DMS114 treated with DMSO at 0.1 percent for 48 hours (cell line): Measurements from ENCODE around the gene CLEC2D.
"Not testable (repeated sequence)": the region's sequence is repeated elsewhere in the genome, so short reads cannot be mapped to it uniquely, and the experiment has no call there.

ENCODE experiments used
- DNase-seq: peaks from one replicate; lab custom pipeline; 2025; ENCODE audit not compliant: unreplicated experiment; lab: John Stamatoyannopoulos, UW

Gene CLEC2D

GRCh38 chr12:9699269-9699897 lies 29.9 kb downstream of the CLEC2D start:
- no peak for DNase-seq

- no peak for DNase-seq
These were observed 30.5 kb downstream of the CLEC2D start for GRCh38 chr12:9699898-9700605.

DNA sequence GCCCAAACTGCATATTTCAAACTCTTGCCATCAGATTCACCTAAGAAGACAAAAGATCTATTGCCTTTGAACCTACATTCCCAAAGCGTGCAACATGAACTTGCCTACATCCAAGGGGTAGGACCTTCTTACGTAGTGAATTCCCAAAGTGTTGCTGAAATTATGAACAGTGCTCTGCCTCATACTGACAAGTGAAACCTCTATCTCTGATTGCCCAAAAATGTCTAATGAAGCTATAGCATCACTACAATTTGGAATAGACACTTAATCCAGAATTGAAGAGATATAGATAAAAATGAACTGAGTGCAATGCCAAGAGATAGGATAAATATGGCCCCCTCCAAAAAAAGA lies 31.1 kb downstream of the CLEC2D start:
- no peak for DNase-seq

DNA sequence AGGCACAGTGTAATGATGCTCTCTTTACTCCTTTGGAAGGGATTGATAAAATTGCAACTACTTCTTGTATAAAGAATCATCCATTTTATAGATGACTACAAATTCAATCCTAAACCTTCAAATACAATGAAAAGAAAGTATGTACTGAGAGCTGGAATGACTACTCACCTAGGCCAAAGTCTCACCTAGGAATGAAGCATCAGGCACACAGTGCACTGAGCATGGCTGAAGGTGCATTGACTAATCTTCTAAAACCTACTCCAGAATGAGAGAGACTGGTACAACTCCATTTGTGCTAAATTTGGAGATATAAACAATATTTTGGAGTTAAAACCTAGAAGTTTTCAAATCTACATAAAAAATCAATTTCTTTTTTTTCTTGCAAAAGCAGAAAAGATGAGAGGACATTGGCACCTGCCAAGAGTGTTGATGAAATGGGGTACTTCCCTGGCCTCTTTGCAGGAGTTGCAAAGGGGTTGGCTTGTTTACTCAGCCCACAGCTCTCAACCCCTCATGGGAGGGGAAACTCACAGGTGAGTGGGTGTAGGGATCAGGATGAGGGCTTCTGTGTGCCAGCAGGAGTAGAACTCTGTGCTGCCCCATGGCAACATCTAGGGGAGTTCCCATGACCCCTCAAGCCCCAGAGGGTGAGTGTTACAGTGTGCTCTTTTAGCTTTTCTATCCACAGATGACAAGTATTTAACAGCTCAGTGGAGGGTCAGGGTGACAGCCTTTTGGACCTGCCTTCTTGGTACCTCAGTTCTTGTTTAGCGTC lies 32.1 kb downstream of the CLEC2D start:
- DNase-seq: no peak

GRCh38 chr12:9702255-9702654 lies 32.7 kb downstream of the CLEC2D start:
- no peak for DNase-seq

- DNase-seq: not testable (repeated sequence)
These were observed 35.0 kb downstream of the CLEC2D start for GRCh38 chr12:9704561-9704960.

DNA sequence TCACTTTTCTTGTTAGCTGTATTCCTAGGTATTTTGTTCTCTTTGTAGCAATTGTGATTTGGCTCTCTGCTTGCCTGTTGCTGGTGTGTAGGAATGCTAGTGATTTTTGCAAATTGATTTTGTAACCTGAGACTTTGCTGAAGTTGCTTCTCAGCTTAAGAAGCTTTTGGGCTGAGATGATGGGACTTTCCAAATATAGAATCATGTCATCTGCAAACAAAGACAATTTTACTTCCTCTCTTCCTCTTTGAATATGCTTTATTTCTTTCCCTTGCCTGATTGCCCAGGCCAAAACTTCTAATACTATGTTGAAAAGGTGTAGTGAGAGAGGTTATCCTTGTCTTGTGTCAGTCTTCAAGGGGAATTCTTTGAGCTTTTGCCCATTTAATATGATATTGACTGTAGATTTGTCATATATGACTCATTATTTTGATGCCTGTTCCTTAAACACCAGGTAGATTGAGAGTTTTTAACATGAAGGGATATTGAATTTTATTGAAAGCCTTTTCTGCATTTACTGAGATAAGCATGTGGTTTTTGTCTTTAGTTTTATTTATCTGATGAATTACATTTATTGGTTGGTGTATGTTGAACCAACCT lies 36.7 kb downstream of the CLEC2D start:
- no peak for DNase-seq

- no peak for DNase-seq
These were observed 37.8 kb downstream of the CLEC2D start for GRCh38 chr12:9707356-9707755.

GRCh38 chr12:9707864-9708808 lies 38.6 kb downstream of the CLEC2D start:
- peak; percentile 25 for DNase-seq

DNA sequence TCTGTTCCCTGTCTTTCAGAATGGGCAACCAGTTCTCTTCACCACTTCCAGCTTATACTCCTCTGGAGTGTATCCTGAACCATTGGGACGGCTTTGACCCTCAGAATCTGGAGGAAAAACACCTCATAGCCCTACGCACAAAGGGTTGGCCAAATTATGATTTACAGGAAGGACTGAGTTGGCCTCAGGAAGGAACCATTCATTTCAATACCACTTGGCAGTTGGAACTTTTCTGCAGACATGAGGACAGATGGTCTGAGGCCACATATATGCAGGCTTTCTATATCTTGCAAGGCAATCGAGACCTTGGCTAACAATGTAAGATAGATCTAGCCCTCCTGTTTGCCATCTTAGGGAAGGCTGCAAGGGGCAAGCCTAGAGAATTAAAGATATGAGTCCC lies 39.3 kb downstream of the CLEC2D start:
- DNase-seq: no peak

GRCh38 chr12:9710584-9711375 lies 41.3 kb downstream of the CLEC2D start:
- DNase-seq: no peak

DNA sequence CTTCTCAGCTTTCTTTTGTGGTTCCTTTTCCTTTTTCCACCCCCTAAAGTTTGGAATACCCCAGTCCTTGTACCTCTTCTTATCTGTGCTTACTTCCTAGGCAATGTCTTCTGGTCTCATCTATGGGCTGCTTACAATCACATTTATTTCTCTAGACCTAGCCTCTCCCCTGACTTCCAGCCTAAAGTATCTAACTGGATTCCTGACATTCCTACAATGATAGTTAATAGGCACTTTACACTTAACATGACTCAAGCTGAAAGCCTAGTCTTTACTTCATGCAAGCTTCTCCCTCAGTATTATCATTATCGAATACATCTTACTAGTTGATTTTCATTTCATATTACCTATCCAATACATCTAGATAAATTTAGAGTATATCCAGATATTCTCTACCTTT lies 42.2 kb downstream of the CLEC2D start:
- no peak for DNase-seq

DNA sequence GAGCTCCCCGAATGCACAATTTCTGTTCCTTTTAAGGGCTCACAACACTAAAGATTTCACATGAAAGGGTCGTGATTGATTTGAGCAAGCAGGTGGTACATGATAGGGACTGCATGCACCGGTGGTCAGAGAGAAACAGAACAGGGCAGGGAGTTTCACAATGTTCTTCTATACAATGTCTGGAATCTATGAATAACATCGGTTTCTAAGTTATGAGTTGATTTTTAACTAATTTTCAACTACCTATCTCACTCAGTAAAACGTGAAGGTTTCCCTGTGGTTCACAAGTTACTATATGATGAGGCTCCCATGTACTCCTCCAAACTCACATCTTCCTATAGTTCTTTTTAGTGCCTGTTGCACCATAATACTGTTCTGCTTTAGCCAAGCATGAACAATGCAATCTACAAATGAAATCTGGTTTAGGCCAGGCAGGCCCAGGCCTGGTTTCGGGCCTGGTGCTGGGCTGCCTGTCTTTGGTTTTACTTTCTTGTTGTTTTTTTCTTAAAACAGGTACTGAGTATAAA lies 43.6 kb downstream of the CLEC2D start:
- DNase-seq: not testable (repeated sequence)

DNA sequence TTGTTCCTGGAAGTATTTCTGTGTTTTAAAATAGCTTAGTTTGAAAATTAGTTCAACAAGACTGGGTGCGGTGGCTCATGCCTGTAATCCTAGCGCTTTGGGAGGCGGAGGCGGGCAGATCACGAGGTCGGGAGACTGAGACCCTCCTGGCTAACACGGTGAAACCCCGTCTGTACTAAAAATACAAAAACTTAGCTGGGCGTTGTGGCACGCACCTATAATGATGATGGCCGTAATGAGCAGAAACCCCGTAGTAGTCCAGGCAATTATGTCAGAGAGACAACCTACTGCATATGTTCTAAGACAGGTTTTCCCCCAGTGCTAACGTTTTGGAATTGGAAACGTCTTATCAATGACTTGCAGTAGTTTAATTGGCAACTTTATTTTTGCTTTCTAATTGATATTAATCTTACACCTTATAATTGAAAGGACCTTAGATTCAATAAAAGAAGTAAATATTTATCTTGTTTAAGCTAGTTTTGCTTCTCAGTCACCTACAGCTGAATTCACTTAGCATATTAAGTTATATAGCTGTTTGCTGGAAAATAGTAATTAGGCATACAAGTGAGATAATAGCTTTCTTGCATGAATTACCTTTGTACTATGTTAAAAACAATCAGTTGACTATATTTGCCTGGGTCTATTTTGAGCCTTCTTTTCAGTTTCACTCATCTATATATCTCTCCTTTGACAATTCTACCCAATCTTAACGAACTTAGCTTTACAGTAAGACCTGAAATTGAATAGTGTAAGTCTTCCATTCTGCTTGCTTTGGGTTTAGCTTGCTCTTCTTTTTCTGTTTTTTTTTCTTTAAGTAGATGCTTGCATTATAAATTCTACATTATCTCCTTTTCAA lies 47.8 kb downstream of the CLEC2D start:
- DNase-seq: no peak

GRCh38 chr12:9718968-9719367 lies 49.5 kb downstream of the CLEC2D start:
- DNase-seq: no peak

DNA sequence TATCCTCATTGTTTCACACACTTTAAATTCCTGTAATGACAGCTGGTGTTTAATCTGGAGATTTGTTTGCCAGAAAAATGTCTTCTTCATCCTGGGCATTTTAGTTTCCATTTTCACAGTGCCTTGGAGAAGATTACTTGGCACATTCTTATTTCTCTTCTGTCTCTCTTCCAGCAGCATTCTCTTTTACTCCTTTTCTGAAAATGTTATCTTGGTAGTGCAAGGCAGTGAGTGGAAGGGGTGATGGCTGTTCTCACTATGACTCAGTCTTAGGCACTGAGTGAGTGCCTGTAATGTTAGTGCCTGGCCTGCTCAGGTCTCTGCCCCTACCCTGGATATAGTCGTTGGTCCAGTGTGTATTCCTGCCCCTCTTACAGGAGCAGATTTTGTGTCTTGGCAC lies 50.3 kb downstream of the CLEC2D start:
- DNase-seq: no peak

GRCh38 chr12:9721394-9722092 lies 52.0 kb downstream of the CLEC2D start:
- no peak for DNase-seq

- DNase-seq: no peak
These were observed 54.5 kb downstream of the CLEC2D start for GRCh38 chr12:9724023-9724422.
